GM10248 (cell line): ENCODE measurements around the gene TOLLIP.

Experiments used
- CTCF ChIA-PET: fragments of 300-600 bp; sonication (Branson Sonifier 250); formaldehyde crosslinking; extraction: SDS; loops from one replicate; lab custom pipeline; 2021; ENCODE audit warnings: antibody characterized with exemption; lab: Yijun Ruan, JAX
- POLR2A ChIA-PET: fragments of 350-650 bp; sonication (Branson Sonifier 250); formaldehyde crosslinking; extraction: SDS; loops from one replicate; lab custom pipeline; 2020; ENCODE audit warnings: antibody characterized with exemption; lab: Yijun Ruan, JAX
- DNase-seq: peaks from one replicate; pipeline ENCODE4 v3.0.0; 2012; ENCODE audit errors: extremely low spot score
- CTCF ChIP-seq: IDR thresholded peaks from 2 replicates; pipeline ENCODE4 v1.5.1; 2012; ENCODE audit warnings: mild to moderate bottlenecking, low read depth; ENCODE audit errors: extremely low read depth, missing control alignments, control extremely low read depth

The TOLLIP gene

GRCh38 chr11:1299621-1300020 is 9.8 kb downstream of the TOLLIP start:
- no peak for TF ChIP-seq CTCF
- POLR2A ChIA-PET = no interaction called here
- CTCF ChIA-PET = no interaction called here
- DNase-seq = no peak

GRCh38 chr11:1298695-1299492 is 10.5 kb downstream of the TOLLIP start:
- POLR2A ChIA-PET = no interaction called here
- TF ChIP-seq CTCF = no peak
- CTCF ChIA-PET = no interaction called here
- DNase-seq = no peak

GRCh38 chr11:1297576-1298473 is 11.6 kb downstream of the TOLLIP start:
- CTCF ChIA-PET = interaction anchor here (1.2 kb wide), 1 partner anchor 10 kb away, joined by 3 read pairs; no protein-coding TSS in a partner anchor
- no peak for DNase-seq
- POLR2A ChIA-PET = no interaction called here
- TF ChIP-seq CTCF = no peak

- DNase-seq = no peak
- no peak for TF ChIP-seq CTCF
- POLR2A ChIA-PET = no interaction called here
- CTCF ChIA-PET = interaction anchor here (1.2 kb wide), 1 partner anchor 11 kb away, joined by 3 read pairs; no protein-coding TSS in a partner anchor
These were observed 12.3 kb downstream of the TOLLIP start for GRCh38 chr11:1297011-1297575.

GRCh38 chr11:1296287-1296686 is 13.1 kb downstream of the TOLLIP start:
- no peak for TF ChIP-seq CTCF
- ChIA-PET POLR2A (no interaction called here), CTCF (no interaction called here)
- no peak for DNase-seq

GRCh38 chr11:1295591-1295990 is 13.8 kb downstream of the TOLLIP start:
- no peak for TF ChIP-seq CTCF
- CTCF ChIA-PET = no interaction called here
- DNase-seq = no peak
- POLR2A ChIA-PET = no interaction called here
